ENCODE results near the gene SETD5. TPM values are rescaled to one million over a fixed set of nuclear protein-coding genes. Genes with fewer than 3 reads are reported as not detected.

SETD5 gene
- total RNA-seq, 1 experiment from 2014 or later = 151 TPM

- H3K27me3 ChIP-seq (replicated peaks; ENCODE audit: insufficient read depth, low read depth, low read length, poor library complexity) = no peaks in the 10 kb centered on the region
- H3K9me3 ChIP-seq (ENCODE audit: low read depth, low read length, poor library complexity, severe bottlenecking) = no peaks in the 10 kb centered on the region
- peaks cover 91% of the 10 kb centered on the region for H3K36me3 ChIP-seq (ENCODE audit: insufficient read depth, low read length, poor library complexity, severe bottlenecking)
- H3K4me3 ChIP-seq (ENCODE audit: low read depth, low read length, poor library complexity, severe bottlenecking) = no peak overlapping the region
- intact Hi-C loops (cut with micrococcal nuclease; ENCODE audit: unreplicated experiment) = no loop called here
- BruUV-seq (replicated peaks) = no TSS peak
- POLR2A ChIA-PET (ENCODE audit: low non-redundant PET) = interaction anchor here (0.6 kb wide), 1 partner anchor 39 kb away, joined by 3 read pairs; no protein-coding TSS in a partner anchor
- H3K4me1 ChIP-seq (ENCODE audit: insufficient read depth, low read length, poor library complexity, severe bottlenecking) = no peaks in the 10 kb centered on the region
- CTCF ChIA-PET = no interaction called here
- H3K27ac ChIP-seq (ENCODE audit: low read depth, low read length, poor library complexity, severe bottlenecking) = no peak overlapping the region
- TF ChIP-seq EZH2 (IDR thresholded peaks at IDR 0.05; ENCODE audit: borderline replicate concordance, low read depth, low read length, poor library complexity, severe bottlenecking) (no peak), CTCF (conservative IDR thresholded peaks at IDR 0.05; ENCODE audit: low read depth, low read length) (no peak)
- DNase-seq (ENCODE audit: low spot score) = no peak
These were observed 44.2 kb downstream of the SETD5 start for GRCh38 chr3:9441501-9442221.

DNA sequence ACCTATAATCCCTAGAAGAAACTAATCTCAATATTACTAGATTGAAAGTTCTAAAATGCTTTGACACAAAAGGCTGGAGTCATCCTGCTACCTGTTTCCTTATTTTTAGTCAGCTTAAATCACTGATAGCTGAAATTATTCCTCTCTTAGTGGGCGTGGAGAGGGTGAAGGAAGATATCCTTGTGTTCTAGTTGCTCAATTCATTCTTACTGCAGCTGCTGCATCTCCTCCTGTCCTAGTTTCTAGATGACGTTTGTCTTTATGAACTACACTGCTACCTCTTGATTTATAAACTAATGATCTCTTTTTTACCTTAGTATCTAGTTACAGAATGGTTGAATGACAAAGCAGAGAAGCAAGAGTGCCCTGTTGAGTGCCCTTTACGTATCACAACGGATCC is 50.7 kb downstream of the SETD5 start:
- Histone ChIP-seq H3K4me1 (ENCODE audit: insufficient read depth, low read length, poor library complexity, severe bottlenecking) (no peaks in the 10 kb centered on the region), H3K9me3 (ENCODE audit: low read depth, low read length, poor library complexity, severe bottlenecking) (no peaks in the 10 kb centered on the region), H3K27me3 (replicated peaks; ENCODE audit: insufficient read depth, low read depth, low read length, poor library complexity) (no peaks in the 10 kb centered on the region), H3K27ac (ENCODE audit: low read depth, low read length, poor library complexity, severe bottlenecking) (no peak overlapping the region), H3K4me3 (ENCODE audit: low read depth, low read length, poor library complexity, severe bottlenecking) (no peak overlapping the region), H3K36me3 (ENCODE audit: insufficient read depth, low read length, poor library complexity, severe bottlenecking) (peaks cover 95% of the 10 kb centered on the region)
- intact Hi-C loops (cut with micrococcal nuclease; ENCODE audit: unreplicated experiment) = no loop called here
- DNase-seq (ENCODE audit: low spot score) = no peak
- no peak for TF ChIP-seq EZH2 (IDR thresholded peaks at IDR 0.05; ENCODE audit: borderline replicate concordance, low read depth, low read length, poor library complexity, severe bottlenecking)
- ChIA-PET POLR2A (ENCODE audit: low non-redundant PET) (no interaction called here), CTCF (no interaction called here)
- BruUV-seq (replicated peaks) = no TSS peak

DNA sequence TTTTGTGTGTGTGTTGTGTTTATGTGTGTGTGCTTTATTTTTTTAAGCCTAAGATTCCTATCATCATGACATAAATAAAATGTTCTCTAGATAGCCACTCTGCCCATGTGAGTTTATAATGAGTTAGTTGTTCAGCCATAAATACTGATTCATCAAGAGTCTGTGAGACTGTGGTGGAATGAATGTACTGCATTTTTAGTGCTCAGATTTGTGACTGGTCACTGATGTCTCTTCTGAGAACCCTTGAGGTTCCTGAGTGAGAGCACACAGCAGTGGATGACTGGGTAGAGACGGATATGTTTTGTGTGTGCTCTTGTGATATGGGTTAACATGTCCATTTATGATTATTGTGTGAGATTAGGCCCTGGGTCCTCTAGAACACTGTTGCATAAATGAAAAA is 51.2 kb downstream of the SETD5 start:
- no peak for DNase-seq (ENCODE audit: low spot score)
- Histone ChIP-seq H3K27ac (ENCODE audit: low read depth, low read length, poor library complexity, severe bottlenecking) (no peak overlapping the region), H3K36me3 (ENCODE audit: insufficient read depth, low read length, poor library complexity, severe bottlenecking) (peaks cover 95% of the 10 kb centered on the region), H3K9me3 (ENCODE audit: low read depth, low read length, poor library complexity, severe bottlenecking) (no peaks in the 10 kb centered on the region), H3K4me1 (ENCODE audit: insufficient read depth, low read length, poor library complexity, severe bottlenecking) (no peaks in the 10 kb centered on the region), H3K4me3 (ENCODE audit: low read depth, low read length, poor library complexity, severe bottlenecking) (no peak overlapping the region), H3K27me3 (replicated peaks; ENCODE audit: insufficient read depth, low read depth, low read length, poor library complexity) (no peaks in the 10 kb centered on the region)
- no TSS peak for BruUV-seq (replicated peaks)
- POLR2A ChIA-PET (ENCODE audit: low non-redundant PET) = no interaction called here
- CTCF ChIA-PET = no interaction called here
- TF ChIP-seq CTCF (conservative IDR thresholded peaks at IDR 0.05; ENCODE audit: low read depth, low read length) (no peak), EZH2 (IDR thresholded peaks at IDR 0.05; ENCODE audit: borderline replicate concordance, low read depth, low read length, poor library complexity, severe bottlenecking) (no peak)
- intact Hi-C loops (cut with micrococcal nuclease; ENCODE audit: unreplicated experiment) = no loop called here

GRCh38 chr3:9450126-9450525 is 52.7 kb downstream of the SETD5 start:
- no peak overlapping the region for H3K27ac ChIP-seq (ENCODE audit: low read depth, low read length, poor library complexity, severe bottlenecking)
- H3K4me3 ChIP-seq (ENCODE audit: low read depth, low read length, poor library complexity, severe bottlenecking) = no peak overlapping the region
- TF ChIP-seq CTCF (conservative IDR thresholded peaks at IDR 0.05; ENCODE audit: low read depth, low read length) (no peak), EZH2 (IDR thresholded peaks at IDR 0.05; ENCODE audit: borderline replicate concordance, low read depth, low read length, poor library complexity, severe bottlenecking) (no peak)
- H3K36me3 ChIP-seq (ENCODE audit: insufficient read depth, low read length, poor library complexity, severe bottlenecking) = peaks cover 97% of the 10 kb centered on the region
- intact Hi-C loops (cut with micrococcal nuclease; ENCODE audit: unreplicated experiment) = no loop called here
- no peaks in the 10 kb centered on the region for H3K9me3 ChIP-seq (ENCODE audit: low read depth, low read length, poor library complexity, severe bottlenecking)
- ChIA-PET POLR2A (ENCODE audit: low non-redundant PET) (no interaction called here), CTCF (no interaction called here)
- no peaks in the 10 kb centered on the region for H3K4me1 ChIP-seq (ENCODE audit: insufficient read depth, low read length, poor library complexity, severe bottlenecking)
- no peaks in the 10 kb centered on the region for H3K27me3 ChIP-seq (replicated peaks; ENCODE audit: insufficient read depth, low read depth, low read length, poor library complexity)
- DNase-seq (ENCODE audit: low spot score) = no peak
- BruUV-seq (replicated peaks) = no TSS peak

All from A673 (cell line).